T-helper 9 cell (primary cell): ENCODE measurements around the gene ROR1.
"Not testable (repeated sequence)": the region's sequence is repeated elsewhere in the genome, so short reads cannot be mapped to it uniquely, and the experiment has no call there.

Experiments used
- DNase-seq: peaks from one replicate; pipeline ENCODE4 v3.0.0-alpha.2; 2020

Gene ROR1

DNA sequence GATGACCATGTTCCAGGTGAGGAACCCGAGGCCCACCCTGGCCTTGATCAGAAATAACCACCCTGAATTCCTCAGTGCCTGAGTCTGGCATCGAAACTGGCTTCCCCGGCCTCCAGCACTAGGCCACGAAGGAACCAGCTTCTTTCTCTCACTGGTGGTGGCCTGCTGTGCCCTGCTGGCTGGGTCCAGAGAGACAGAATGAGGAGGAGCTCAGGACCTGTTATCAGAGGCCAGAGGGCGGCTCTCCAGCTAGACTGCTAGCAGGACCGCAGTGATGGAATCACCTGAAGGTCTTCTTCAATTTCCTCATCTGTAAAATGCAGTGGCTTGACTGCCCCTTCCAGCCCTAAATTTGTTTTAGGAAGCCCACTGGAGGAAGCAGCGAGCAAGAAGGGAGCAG, 20.5 kb downstream of the ROR1 start:
- no peak for DNase-seq

DNA sequence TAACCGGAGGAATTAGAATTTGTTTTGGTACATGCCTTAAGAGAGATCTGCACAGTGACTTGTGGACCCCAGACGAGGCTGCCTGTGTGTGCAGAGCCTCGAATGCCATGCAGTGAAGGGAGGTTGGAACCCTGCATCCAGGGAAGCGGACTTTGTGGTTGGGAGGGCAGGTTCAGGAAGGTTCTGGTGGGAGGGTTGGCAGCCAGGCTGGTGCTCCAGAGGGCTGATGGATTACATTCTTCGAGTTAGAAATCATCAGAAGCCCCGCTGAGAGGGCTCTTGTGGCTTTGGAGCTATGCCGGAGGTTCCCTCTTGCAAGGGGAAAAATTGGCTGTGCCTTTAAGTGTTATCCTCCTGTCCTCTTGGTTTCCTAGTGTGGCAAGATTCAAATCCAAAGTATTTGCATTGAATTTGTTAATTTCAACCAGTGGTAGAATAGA, 21.1 kb downstream of the ROR1 start:
- no peak for DNase-seq

DNA sequence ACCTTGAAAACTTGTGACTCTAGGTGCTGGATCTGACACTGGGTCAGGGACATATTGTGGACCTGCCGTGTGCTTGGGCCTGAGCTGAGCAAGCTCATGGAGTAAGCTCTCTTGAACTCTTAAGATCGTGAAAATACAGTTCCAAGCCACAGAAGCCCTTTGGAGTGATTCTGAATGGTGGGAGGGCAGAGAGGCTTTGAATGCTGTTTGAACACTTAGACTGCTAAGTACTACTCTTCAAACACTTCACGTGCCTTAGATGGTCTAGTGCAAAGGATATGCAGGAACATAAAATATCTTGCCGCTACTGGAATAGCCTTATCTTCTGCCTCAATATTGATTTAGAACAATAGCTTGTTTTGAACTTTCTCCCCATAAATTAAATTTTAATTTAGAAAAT, 21.6 kb downstream of the ROR1 start:
- DNase-seq, result no peak

DNA sequence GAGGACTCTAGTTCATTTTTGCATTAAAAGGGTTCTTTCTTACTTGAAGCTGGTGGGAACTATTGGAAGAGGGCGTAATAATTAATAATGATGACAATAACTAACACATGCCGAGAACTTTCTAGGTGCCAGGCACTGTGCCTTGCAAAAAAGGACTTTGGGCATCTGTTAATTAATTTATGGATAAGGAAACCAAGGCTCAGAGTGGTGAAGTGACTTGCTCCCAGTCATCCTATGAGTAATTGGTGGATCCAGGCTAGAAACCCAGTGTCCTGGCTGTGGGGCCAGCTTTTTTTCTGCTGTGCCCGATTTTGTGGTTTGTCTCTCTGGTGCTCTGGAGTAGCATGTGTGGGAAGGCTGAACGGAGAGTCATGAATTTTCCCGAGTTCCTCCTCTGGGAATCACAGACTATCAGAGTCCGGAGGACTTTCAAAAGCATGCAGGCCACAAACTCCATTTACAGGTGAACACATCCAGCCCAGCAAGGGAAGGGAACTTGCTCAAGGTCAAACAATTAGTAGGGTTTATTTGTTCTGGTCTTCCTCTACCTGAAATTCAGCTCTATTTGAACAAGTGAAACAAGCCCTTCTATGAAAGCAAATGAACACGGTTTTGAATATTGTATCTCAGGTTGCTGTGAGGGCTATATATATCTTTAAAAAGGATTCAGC, 23.4 kb downstream of the ROR1 start:
- DNase-seq, result no peak

DNA sequence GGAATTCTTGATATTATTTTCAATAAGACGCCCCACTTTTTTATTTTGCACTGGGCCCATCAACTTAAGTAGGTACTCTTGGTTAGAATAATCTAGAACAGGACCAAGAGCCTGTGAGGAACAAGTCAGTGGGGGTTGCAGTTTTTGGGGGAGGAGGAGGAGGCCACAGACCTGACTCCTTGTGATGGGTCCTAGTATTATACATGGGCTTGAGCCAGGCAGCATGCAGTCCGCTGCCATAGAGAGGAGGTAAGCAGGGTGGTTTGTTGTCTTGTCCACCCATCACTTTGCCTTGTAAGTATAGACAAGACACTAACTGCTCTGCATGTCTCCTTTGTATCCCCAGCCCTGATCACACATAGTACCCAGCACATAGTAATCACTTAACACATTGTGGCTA, 24.5 kb downstream of the ROR1 start:
- DNase-seq, result no peak

DNA sequence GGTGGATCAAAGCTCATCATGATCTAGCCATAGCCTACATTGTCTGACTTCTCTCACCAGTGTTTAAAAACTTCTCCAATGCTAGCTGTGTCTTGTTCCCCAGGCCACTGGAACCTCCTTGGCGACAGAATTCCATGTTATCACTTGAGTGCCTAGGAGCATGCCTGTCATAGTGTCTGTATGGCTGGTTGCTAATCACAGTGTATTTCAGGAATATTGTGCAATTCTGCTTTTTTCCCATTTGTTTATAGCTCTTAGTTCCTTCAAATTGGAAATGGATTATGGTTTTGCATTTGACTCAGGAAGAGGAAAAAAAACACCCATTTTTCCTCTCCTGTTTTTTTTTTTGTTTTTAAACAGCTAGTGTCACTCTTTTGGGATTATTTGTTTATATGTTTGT, 25.5 kb downstream of the ROR1 start:
- DNase-seq, result no peak

DNA sequence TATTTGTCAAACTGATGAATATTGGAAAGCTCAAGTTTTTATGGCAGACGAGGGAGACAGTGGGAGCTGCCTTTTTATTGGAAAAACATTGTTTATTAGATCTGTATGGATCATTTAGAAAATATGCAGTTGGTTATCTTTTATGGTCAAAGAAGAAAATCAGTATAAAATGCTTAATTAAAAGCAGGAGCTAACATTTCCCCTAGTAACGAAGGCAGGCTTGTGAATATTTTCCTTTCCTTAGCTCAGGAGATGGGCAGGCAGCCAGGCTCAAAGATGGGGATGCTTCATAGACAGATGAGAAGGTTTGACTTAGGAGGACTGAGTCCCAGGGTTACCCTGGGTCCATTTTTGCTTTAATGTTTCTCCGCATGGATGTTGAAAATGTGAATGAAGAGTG, 26.0 kb downstream of the ROR1 start:
- DNase-seq, result no peak

DNA sequence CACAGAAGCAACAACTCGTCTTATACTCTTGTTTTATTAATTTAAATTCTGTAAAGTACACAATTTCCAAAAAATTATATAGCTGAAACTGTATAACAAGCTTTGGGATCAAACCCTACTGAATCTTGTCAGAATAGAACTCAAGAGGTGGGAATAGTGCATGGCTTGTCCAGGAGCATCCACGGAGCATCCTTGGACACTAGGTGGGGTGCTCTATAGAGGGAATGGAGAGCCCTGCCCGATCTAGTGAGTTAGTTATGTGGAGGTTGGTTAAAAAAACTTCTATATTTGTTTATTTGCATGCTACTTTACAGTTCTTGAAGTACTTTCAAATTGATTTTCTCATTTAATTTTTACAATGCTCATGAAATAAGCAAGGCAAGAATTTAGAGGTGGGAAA, 28.3 kb downstream of the ROR1 start:
- DNase-seq, result no peak

DNA sequence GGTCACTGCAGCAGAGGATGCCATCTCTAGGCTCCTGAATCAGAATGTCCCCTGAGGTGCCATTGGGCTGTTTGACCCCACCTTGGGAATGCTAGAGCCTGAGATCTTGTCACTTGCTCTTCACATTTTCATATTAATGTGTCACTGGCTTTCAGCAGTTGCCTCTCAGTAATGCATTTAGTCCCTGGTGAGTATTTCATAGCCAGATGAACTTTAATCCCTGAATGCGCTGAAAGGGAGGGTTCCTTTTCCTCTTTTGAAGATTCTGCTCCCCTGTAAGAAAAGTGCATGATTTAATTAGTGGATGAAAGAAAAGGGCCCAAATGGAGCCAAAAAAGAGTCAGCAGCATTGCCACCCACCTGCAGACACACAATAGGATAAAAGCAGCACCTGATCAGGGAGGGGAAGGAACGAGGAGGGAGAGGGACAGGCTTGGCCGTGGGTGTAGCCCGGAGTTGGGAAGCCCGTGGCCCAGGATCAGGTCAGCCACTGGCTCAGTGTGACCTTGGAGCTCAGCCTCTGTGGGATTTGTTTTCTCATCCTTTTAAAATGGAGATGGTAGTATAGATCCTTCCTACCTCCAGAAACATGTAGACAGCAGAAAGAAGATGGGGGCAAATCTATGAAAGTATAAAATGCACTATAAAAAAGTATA, 31.1 kb downstream of the ROR1 start:
- DNase-seq, result no peak

DNA sequence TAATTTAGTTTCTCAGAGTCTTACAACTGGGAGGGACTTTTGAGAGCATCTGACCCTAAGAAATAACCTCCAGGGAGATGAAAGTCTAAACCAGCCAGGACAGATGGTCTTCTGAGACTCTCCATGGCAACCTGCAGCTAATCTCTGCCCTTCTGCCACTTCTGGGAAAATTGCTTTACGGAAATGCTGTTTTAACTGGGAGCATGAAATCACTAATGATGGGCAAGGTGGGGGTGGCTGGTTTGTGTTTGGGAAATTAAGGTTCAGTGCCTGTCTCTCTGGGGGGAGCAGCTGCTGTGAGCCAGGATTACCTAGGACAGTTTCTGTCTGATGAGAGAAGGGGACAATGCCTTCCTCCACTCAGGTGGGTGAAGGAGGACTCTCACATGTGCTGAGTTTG, 33.2 kb downstream of the ROR1 start:
- DNase-seq, result no peak

DNA sequence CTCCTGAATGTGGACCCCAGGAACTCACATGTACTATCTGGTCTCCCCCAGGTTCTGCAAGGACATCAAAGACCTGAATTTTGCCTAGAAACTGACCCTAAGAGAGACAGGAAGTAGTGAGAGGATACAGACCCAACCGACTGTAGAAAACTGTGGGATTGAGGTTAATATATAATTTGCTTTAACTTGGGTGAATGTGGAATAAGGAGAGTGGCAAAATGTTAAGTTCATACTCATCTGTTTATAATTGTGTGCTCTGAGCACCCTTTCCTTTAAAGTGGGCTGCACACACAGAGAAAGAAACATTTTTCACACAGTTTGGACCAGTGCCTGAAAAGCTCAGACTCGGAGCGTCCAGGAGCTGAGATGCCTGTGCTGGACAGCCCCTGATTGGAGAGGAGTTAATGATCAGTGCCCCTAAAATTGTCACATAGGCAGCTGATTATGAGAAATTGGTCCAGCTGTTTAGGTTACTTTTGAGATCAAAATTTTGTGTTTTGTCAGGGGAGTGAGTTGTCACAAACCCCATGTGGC, 37.2 kb downstream of the ROR1 start:
- no peak for DNase-seq

DNA sequence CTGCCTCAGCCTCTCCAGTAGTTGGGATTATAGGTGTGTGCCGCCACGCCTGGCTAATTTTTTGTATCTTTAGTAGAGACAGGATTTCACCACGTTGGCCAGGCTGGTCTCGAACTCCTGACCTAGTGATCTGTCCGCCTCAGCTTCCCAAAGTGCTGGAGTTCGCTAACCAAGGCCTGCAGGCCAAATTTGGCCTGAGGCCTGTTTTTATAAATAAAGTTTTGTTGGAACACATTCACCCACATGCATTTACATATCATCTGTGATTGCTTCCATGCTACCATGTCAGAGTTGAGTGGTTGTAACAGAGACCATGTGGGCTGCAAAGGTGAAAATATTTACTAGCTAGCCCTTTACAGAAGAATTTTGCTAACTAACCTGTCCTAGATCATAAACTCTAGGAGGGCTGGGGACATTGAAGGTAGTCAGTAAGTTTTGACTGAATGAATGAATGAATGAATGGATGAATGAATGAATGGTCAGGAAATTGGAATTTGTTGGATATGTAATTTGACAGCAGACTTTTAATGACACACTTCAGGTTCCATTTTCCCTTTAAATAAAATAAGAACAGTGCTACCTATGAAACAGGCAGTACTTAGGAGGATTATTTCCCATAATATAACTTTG, 38.4 kb downstream of the ROR1 start:
- no peak for DNase-seq

DNA sequence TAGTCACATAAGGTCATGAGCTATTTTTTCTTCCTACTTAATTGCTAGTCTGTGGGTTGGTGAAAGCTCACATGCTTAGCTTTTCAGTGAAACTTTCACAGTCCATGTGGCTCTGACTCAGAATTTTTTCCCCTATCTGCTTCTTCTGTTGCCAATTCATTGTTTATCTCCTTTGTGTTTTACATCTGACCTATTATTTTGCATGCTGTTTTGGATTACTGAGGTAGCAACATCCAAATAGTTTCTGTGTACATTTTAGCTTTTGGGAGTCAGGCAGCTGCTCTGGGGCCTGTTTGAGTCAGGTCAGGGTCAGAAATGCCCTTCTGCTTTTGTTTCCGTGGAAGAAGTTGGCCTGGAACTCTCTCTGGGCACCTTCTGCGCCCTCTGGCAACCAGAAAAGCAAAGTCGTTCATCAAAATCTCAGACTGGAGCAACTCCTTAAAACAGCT, 40.0 kb downstream of the ROR1 start:
- DNase-seq, result no peak

DNA sequence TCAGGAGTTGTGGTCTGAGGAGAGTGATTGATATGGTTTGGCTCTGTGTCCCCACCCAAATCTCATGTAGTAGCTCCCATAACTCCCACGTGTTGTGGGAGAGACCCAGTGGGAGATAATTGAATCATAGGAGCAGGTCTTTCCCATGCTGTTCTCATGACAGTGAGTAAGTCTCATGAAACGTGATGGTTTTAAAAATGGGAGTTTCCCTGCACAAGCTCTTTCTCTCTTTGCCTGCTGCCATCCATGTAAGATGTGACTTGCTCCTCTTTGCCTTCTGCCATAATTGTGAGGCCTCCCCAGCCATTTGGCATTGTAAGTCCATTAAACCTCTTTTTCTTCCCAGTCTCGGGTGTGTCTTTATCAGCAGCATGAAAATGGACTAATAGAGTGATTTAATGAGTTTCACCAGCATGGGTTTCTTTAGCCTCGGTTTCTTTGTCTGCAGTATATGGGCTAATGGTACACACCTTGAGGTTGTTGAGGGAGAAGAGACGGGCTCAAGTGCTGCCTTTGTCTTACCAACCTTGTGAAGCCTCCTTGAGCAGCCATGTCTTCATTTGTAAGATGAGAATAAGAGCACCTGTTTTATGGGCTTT, 42.5 kb downstream of the ROR1 start:
- DNase-seq, result not testable (repeated sequence)

DNA sequence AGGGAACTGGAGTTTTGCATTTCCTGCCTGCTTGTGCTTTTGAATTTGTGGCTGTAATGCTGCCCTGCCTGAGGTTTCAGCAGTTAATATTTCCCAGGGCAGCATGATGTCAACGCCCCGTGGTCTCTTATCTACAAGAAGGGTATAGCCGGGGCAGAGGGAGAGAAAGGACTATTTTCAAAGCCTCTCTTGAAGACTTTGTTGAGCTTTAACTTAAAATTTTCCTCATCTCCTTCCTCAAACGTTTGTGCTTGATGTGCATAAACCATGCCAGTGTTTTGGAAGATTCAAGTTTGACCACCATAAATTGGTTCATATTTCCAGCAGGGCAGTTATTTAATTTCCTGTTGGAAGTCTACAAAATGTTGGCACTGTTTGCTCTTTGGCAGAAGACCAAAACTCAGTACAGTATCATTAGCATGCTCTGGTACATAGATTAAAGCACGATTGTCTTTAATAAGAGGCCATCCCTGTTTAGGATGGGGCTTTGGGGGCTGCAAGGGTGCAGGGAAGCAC, 43.4 kb downstream of the ROR1 start:
- no peak for DNase-seq

DNA sequence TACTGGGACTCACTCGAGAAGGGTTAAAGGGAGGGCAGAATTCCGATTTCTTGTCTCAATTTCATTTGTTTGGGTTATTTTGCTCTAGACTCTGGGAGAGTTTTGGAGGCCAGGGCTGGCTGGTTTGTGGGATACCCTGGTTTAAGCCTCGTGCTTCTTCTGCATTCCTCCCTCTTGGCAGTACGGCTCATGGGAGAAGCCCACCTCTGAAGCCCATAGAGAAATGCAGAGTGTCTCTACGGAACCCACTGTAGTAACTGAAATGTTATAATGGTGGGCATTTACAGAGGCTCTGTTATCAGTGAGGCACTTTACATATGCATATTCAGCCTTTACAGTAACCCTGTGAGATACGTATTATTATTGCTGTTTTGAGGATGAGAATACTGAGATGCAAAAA, 43.9 kb downstream of the ROR1 start:
- DNase-seq, result no peak

DNA sequence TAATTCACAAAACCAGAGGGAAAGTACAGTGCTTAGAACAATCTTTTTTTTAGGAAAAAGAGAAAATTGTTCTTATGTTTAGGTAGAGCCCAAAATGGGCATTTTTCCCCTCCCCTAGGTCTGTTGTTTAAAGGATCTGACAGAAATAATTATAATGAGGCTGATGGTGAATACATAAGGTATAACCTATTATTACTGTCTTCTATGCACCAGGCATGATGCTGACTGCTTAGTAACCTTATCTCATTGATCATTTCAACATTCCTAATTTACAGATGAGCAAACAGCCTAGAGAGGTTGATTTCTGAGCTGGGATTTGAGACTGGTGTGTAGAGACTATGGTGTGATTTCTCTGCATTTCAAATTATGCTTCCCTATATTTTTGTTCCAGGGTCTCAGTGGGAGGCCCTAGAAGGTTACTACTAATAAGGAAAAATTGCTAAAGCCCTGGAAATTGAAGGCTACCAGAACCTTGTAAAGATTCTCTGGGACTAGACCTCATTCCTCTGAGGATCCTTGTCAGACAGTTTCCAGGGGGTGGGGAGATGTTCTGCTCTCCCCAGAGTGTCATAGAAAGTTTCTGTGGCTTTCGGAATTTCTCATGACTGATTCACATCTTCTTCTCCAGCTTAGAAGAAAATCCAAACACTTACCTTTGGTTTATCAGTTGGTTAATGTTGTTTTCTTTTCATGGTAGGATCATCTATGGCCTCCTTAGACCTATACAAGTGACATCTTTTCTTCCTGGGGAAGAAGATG, 44.9 kb downstream of the ROR1 start:
- no peak for DNase-seq

DNA sequence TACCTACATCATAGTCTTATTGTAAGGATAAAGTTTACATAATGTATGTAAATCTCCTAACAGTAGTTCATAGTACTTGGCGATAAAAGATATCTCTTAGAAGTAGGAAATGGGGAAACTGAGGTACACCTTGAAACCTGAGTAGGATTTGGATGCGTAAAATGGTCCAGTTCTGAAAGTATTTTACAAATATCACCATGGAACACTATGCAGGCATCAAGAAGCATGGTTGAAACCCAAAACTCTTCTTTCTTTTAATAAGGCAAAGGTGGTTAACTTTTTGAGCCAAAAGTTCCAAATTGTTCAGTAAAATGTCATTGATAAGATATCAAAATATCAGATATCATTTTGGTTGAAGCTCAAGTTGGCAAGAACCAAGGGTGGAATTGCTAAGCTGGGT, 46.0 kb downstream of the ROR1 start:
- no peak for DNase-seq

DNA sequence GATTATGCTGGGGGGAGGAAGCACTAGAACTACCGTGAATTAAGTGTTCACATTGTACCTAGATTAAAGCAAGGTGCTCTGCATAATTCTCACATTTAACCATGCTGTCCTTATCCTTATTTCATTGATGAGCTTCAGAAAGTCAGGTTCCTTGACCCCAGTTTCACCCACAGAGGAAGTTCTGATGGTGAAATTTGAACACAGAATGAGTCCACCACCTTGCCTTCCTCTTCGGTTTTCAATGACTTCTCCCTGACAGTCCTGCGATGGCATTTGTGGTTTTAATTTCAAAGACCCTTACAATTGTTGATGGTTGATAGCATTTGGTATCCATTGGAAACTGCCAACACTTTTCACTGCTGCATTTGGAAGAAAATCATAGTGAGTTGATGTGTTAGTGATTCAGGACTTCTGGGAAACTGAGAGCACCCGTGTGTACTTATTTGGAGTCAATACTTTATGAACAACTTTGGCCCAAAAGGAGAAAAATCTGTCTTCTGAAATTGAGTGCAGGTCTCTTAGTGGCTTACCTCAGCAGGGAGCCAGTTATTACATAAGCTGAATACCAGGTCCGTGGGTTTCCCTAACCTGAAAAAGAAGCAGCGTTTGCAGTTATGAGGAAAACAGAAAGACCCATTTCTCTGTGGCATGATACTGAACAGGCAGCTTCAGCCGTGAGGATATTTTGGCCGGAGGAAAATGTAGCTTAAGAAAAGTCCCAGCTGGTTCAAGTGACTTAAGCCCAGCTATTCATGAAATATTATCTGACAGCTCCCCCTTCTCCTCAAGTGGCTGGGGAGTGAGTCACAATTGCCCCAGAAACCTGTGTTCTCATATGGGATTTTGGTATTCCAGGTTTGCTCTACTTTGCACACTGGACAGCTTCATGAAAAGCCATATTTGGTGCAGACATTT, 47.5 kb downstream of the ROR1 start:
- DNase-seq, result no peak

DNA sequence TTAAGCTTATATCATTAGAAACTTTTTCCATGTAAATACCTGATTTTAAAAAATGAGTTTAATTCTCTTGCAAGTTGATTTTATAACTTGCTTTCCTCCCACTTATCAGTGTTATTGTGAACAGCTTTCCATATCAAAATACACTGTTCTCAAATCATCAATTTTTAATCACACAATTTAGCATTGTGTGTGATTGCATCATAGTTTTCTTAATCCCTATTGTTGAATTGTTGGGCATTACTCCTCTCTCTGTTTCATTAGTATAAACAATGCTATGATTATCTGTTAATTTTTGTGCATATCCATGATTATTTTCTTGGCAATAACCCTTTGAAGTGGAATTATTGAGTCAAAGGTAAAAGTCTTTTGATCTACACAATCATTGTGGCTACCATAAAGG, 48.7 kb downstream of the ROR1 start:
- DNase-seq, result no peak

DNA sequence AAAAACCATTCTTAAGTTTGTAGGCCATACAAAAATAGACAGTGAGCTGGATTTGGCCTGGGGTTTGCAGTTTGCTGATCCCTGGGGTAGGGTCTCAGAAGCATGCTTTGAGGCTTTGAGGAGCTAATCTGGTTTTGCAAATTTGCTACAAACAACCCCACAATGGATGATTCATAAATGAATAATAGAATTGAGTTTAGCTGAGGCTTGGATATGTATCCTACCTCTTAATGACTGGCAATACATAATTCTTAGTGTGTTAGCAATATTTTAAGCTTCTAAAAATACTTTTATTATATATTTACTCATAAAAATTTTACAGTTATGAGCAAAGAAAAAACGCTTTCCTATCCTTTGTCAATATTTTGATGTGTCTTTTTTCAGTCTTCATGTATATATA, 50.6 kb downstream of the ROR1 start:
- no peak for DNase-seq

DNA sequence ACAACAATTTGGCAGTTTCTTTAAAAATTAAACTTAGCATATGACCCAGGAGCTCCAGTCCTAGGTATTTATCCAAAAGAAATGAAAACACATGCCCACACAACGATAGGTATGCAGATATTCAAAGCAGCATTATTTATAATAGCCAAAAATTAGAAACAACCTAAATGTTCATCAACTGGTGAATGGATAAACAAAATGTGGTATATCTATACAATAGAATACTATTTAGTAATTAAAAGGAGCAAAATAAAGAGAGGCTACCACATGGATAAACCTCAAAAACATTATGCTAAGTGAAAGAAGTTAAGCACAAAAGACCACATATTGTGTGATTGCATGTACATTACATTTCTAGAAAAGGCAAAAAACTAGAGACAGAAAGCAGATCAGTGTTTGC, 51.3 kb downstream of the ROR1 start:
- no peak for DNase-seq
